GM12892 (cell line): ENCODE measurements around the gene ENTPD1.

ENCODE experiments used
- POLR2A ChIP-seq: IDR thresholded peaks from 2 replicates; pipeline ENCODE4 v1.6.1; 2011; ENCODE audit warnings: low read depth, low read length, control low read depth
- POLR2AphosphoS5 ChIP-seq: IDR thresholded peaks from 2 replicates; pipeline ENCODE4 v1.6.1; 2011; ENCODE audit warnings: low read depth, low read length, control low read depth

DNA sequence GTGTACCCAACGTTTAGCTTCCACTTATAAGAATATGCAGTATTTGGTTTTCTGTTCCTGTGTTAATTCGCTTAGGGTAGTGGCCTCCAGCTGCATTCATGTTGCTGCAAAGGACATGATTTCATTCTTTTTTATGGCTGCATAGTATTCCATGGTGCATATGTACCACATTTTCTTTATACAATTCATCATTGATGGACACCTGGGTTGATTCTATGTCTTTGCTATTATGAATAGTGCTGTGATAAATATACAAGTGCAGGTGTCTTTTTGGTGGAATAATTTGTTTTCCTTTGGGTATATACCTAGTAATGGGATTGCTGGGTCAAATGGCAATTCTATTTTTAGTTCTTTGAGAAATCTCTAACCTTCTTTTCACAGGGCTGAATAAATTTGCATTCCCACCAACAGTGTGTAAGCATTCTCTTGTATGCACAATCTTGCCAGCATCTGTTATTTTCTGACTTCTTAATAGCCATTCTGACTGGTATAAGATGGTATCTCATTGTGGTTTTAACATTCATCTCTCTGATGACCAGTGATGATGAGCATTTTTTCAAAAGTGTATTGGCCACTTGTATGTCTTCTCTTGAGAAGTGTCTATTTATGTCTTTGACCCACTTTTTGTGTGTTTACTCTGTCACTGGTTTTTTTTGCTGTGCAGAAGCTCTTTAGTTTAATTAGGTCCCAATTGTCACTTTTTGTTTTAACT, 79.3 kb downstream of the ENTPD1 start:
- TF ChIP-seq POLR2AphosphoS5 (no peak), POLR2A (no peak)
